Fibroblast of lung (primary cell): ENCODE data around the gene MPRIP. TPM values are rescaled to one million over a fixed set of nuclear protein-coding genes. Genes with fewer than 3 reads are reported as not detected.

ENCODE experiments used
- DNase-seq, 2 donors: peaks; one replicate each; pipeline versions ENCODE4 v3.0.0 to v3.0.0-alpha.2; 2010; ENCODE audit warnings: low read depth in 2 of 2
- H2AFZ ChIP-seq: 2 replicates; pipeline ENCODE4 v1.5.1; 2012; ENCODE audit warnings: low read length, control low read depth, inconsistent platforms
- H3K27ac ChIP-seq: 2 replicates; pipeline ENCODE4 v1.5.1; 2011; ENCODE audit warnings: low read length, control low read depth; ENCODE audit not compliant: insufficient read depth
- H3K27me3 ChIP-seq: 2 replicates; pipeline ENCODE4 v1.5.1; 2011; ENCODE audit warnings: mild to moderate bottlenecking, low read length; ENCODE audit not compliant: control insufficient read depth, insufficient read depth
- H3K36me3 ChIP-seq: 2 replicates; pipeline ENCODE4 v1.5.1; 2011; ENCODE audit warnings: low read length; ENCODE audit not compliant: control insufficient read depth, insufficient read depth
- H3K4me1 ChIP-seq: 2 replicates; pipeline ENCODE4 v1.5.1; 2011; ENCODE audit warnings: low read length; ENCODE audit not compliant: control insufficient read depth, insufficient read depth; ENCODE audit errors: extremely low read depth
- H3K4me2 ChIP-seq: 2 replicates; pipeline ENCODE4 v1.5.1; 2011; ENCODE audit warnings: low read length, control low read depth; ENCODE audit not compliant: insufficient read depth; ENCODE audit errors: extremely low read depth
- H3K4me3 ChIP-seq, 4 experiments: fragments of 200-600 bp in 1 of 4; sonication (generic) in 1 of 4; replicated peaks in 1 of 4; 2 replicates each; pipeline ENCODE4 v1.5.1; 2011 to 2016; ENCODE audit warnings: low read length in 4 of 4, low read depth in 3 of 4, mild to moderate bottlenecking in 3 of 4, control low read depth in 2 of 4, inconsistent platforms in 1 of 4, mixed read lengths in 1 of 4; ENCODE audit not compliant: insufficient read depth in 1 of 4; ENCODE audit errors: control extremely low read depth in 1 of 4
- H3K79me2 ChIP-seq: 2 replicates; pipeline ENCODE4 v1.5.1; 2012; ENCODE audit warnings: mild to moderate bottlenecking, low read length, inconsistent platforms; ENCODE audit not compliant: control insufficient read depth, insufficient read depth
- H3K9ac ChIP-seq: 2 replicates; pipeline ENCODE4 v1.5.1; 2011; ENCODE audit warnings: mild to moderate bottlenecking, low read length, control low read depth; ENCODE audit not compliant: insufficient read depth
- H3K9me3 ChIP-seq: 2 replicates; pipeline ENCODE4 v1.5.1; 2012; ENCODE audit warnings: low read depth, low read length; ENCODE audit not compliant: control insufficient read depth, insufficient read depth
- H4K20me1 ChIP-seq: 2 replicates; pipeline ENCODE4 v1.5.1; 2011; ENCODE audit warnings: low read length; ENCODE audit not compliant: control insufficient read depth, insufficient read depth; ENCODE audit errors: extremely low read depth
- EZH2 ChIP-seq: IDR thresholded peaks from 2 replicates; pipeline ENCODE4 v1.5.1; 2012; ENCODE audit warnings: low read length, control low read depth, mild to moderate bottlenecking; ENCODE audit errors: missing control alignments
- polyA plus RNA-seq, 2 donors: library from polyadenylated mRNA; depleted of rRNA in 1 of 2; stranded (reverse) in 1 of 2; unstranded in 1 of 2; fragments of >200 nt; gene quantifications; 2 replicates each; pipeline ENCODE4 v1.2.1, GENCODE V29; 2011 to 2012; ENCODE audit warnings: missing spikeins in 1 of 2
- total RNA-seq: library from RNA; depleted of rRNA; stranded (reverse); fragments of >200 nt; gene quantifications from 2 replicates; pipeline ENCODE4 v1.2.1, GENCODE V29; 2014
- TF ChIP-seq, protein P1 (sequence below), 2 donors: IDR thresholded peaks in 1 of 2; conservative IDR thresholded peaks in 1 of 2; 1 replicate in 1 of 2; 2 replicates in 1 of 2; pipeline ENCODE4 v1.5.1; 2011 to 2012; ENCODE audit warnings: low read length in 2 of 2, control low read depth in 1 of 2, inconsistent platforms in 1 of 2, low read depth in 1 of 2, mild to moderate bottlenecking in 1 of 2

The MPRIP gene
- total and polyA plus RNA-seq, 2 donors (not counting 1 experiment from before 2014, with no cell fraction given): 104 to 124 TPM

DNA sequence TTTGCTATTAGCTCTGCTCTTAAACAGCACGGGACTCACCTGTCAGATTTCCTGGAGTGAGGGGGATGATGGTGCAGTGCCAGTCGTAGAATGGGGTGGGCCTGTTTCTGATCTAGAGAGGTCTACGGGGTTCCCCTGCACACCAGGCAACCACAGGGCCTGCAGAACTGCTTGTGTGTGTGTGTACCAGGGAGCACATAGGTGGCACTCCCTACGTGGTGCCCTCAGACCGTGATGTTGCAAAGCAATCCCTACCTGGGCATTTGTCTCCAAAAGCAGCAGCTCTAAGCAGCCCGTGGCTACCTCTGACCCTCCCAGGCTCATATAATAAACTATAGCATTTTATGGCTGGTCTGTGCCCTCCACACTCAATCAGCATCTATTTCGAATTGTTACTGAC, 38.5 kb downstream of the MPRIP start:
- no peaks in the 10 kb centered on the region for H4K20me1 ChIP-seq
- peaks cover 9% of the 10 kb centered on the region for H3K36me3 ChIP-seq
- no peak overlapping the region for H3K27ac ChIP-seq

DNA sequence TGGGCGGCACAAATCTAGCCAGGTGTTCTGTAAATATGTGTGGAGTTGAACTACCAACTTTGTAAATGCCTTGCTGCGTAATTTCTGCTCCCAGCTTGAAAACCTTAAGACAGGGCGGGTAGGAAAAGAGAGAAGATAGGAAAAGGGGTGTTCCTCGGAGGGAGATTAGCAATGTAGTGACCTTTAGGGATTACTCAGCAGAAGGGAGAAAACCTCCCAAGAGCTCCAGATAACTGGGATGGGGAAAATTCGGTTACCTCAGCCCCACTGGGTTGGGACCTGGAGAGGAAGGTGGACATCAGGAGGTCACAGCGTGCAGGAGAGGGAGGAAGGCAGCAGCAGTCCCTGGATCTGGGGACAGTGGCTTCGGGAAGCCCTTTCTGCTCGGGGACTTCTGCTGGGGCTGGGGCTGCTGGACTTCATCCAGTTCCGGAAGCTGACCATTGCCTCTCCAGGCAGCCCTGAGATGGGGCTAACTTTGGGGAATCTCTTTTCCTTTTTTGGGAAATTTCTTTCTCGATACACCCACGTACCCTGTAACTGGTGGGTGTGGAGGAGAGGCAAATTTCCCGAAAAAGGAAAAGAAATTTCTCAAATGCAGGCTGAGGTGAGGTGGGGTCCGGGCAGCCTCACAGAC, 39.2 kb downstream of the MPRIP start:
- no peak overlapping the region for H3K4me2 ChIP-seq
- H3K4me3 ChIP-seq: no peak overlapping the region
- DNase-seq: no peak
- H3K79me2 ChIP-seq: peaks cover 68% of the 10 kb centered on the region
- TF ChIP-seq EZH2: no peak
- TF ChIP-seq, protein P1, sequence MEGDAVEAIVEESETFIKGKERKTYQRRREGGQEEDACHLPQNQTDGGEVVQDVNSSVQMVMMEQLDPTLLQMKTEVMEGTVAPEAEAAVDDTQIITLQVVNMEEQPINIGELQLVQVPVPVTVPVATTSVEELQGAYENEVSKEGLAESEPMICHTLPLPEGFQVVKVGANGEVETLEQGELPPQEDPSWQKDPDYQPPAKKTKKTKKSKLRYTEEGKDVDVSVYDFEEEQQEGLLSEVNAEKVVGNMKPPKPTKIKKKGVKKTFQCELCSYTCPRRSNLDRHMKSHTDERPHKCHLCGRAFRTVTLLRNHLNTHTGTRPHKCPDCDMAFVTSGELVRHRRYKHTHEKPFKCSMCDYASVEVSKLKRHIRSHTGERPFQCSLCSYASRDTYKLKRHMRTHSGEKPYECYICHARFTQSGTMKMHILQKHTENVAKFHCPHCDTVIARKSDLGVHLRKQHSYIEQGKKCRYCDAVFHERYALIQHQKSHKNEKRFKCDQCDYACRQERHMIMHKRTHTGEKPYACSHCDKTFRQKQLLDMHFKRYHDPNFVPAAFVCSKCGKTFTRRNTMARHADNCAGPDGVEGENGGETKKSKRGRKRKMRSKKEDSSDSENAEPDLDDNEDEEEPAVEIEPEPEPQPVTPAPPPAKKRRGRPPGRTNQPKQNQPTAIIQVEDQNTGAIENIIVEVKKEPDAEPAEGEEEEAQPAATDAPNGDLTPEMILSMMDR (conservative IDR thresholded peaks at IDR 0.05 in 1 of 2, IDR thresholded peaks at IDR 0.05 in 1 of 2; ENCODE audit: low read depth in 1 of 2, low read length in 2 of 2): no peak
- no peaks in the 10 kb centered on the region for H4K20me1 ChIP-seq
- peaks cover 9% of the 10 kb centered on the region for H3K36me3 ChIP-seq
- no peak overlapping the region for H2AFZ ChIP-seq
- H3K27me3 ChIP-seq: no peaks in the 10 kb centered on the region
- peaks cover 17% of the 10 kb centered on the region for H3K4me1 ChIP-seq
- H3K9me3 ChIP-seq: no peaks in the 10 kb centered on the region
- H3K9ac ChIP-seq: no peak overlapping the region
- no peak overlapping the region for H3K27ac ChIP-seq

More for the DNA sequence above, 38.5 kb downstream of the MPRIP start:
- Histone ChIP-seq H3K4me2 (no peak overlapping the region), H3K4me1 (peaks cover 22% of the 10 kb centered on the region), H2AFZ (no peak overlapping the region), H3K27me3 (no peaks in the 10 kb centered on the region), H3K9ac (no peak overlapping the region), H3K4me3 (no peak overlapping the region), H3K9me3 (no peaks in the 10 kb centered on the region), H3K79me2 (peaks cover 71% of the 10 kb centered on the region)
- no peak for TF ChIP-seq EZH2
- TF ChIP-seq, protein P1 (conservative IDR thresholded peaks at IDR 0.05 in 1 of 2, IDR thresholded peaks at IDR 0.05 in 1 of 2; ENCODE audit: low read depth in 1 of 2, low read length in 2 of 2): no peak
- no peak for DNase-seq

DNA sequence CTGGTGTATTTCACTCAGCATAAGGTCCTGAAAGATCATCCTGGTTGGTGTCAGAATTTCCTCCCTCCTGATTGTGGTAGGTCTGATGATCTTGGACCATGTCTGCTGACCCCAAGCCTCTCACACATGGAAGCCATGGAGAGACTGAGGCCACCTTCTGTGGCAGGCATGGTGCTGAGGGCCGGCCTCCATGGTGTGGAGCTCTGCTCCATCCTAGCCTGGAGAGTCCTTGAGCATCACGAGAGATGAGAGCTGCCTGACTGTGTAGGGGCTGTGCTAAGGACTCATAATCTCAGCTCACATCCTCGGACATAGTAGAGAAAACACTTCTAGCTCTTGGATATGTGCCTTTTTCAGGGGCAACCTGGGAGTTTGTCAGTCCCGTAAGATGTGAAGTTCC, 40.6 kb downstream of the MPRIP start:
- DNase-seq: no peak
- H4K20me1 ChIP-seq: no peaks in the 10 kb centered on the region
- TF ChIP-seq, protein P1 (conservative IDR thresholded peaks at IDR 0.05 in 1 of 2, IDR thresholded peaks at IDR 0.05 in 1 of 2; ENCODE audit: low read depth in 1 of 2, low read length in 2 of 2): no peak
- TF ChIP-seq EZH2: no peak
- no peak overlapping the region for H3K4me3 ChIP-seq
- H3K79me2 ChIP-seq: peaks cover 67% of the 10 kb centered on the region
- H3K27me3 ChIP-seq: no peaks in the 10 kb centered on the region
- H2AFZ ChIP-seq: no peak overlapping the region
- no peak overlapping the region for H3K27ac ChIP-seq
- no peak overlapping the region for H3K9ac ChIP-seq
- no peak overlapping the region for H3K4me2 ChIP-seq
- peaks cover 5% of the 10 kb centered on the region for H3K36me3 ChIP-seq
- H3K9me3 ChIP-seq: no peaks in the 10 kb centered on the region
- H3K4me1 ChIP-seq: peaks cover 17% of the 10 kb centered on the region
